Mucosa of descending colon (tissue), 3 donors: Measurements from ENCODE around the gene DPEP1. TPM values are rescaled to one million over a fixed set of nuclear protein-coding genes. Genes with fewer than 3 reads are reported as not detected.

Experiments
- ATAC-seq: fragments of 200-7000 bp; cut with Tn5 transposase; one replicate; pipeline ENCODE4 v1.9.1; 2020; ENCODE audit warnings: mild to moderate bottlenecking, moderate library complexity
- DNase-seq, 3 donors: peaks; one replicate each; pipeline ENCODE4 v3.0.0-alpha.2; 2020
- H3K36me3 ChIP-seq: fragments of 200-600 bp; one replicate; pipeline ENCODE4 v1.8.0; 2021; ENCODE audit warnings: low read depth, mild to moderate bottlenecking
- H3K4me1 ChIP-seq: fragments of 200-600 bp; one replicate; pipeline ENCODE4 v1.8.0; 2021; ENCODE audit warnings: low read depth, mild to moderate bottlenecking
- H3K4me3 ChIP-seq: fragments of 200-600 bp; one replicate; pipeline ENCODE4 v1.8.0; 2021; ENCODE audit warnings: mild to moderate bottlenecking
- H3K9me3 ChIP-seq: fragments of 200-600 bp; one replicate; pipeline ENCODE4 v1.8.0; 2021; ENCODE audit warnings: mild to moderate bottlenecking
- intact Hi-C, 2 donors: fragments of 100-400 bp; cut with DNase I in 1 of 2; cut with micrococcal nuclease in 1 of 2; formaldehyde crosslinking; loops; one replicate each; pipeline versions ENCODE4 v1.11.0 to v1.11.1; 2022; cut with DNase I, micrococcal nuclease
- total RNA-seq, 3 donors: library from RNA; stranded (reverse); fragmentation: NEBNext Ultra II Directional in 2 of 3; extraction: Animal tissue kit (Norgen Biotek cat#: 25700) in 2 of 3; gene quantifications; one replicate each; pipeline versions ENCODE4 v1.2.1 to v1.2.4, GENCODE V29; 2021 to 2023
- TF ChIP-seq, protein P1 (sequence below): fragments of 200-600 bp; IDR thresholded peaks from one replicate; pipeline ENCODE4 v1.8.0; 2022; ENCODE audit warnings: antibody characterized with exemption, mild to moderate bottlenecking
- donor health status: DM: no; HTN: no; CAD: no; lungs with moderate emphysema.
- donor health status: DM: no; HTN: no; CAD: no.
- donor health status: DM: no; HTN: yes; CAD: no.

DPEP1 gene
- total RNA-seq, 3 donors from 2014 or later: 0.28 to 2.0 TPM; not detected in 1

DNA sequence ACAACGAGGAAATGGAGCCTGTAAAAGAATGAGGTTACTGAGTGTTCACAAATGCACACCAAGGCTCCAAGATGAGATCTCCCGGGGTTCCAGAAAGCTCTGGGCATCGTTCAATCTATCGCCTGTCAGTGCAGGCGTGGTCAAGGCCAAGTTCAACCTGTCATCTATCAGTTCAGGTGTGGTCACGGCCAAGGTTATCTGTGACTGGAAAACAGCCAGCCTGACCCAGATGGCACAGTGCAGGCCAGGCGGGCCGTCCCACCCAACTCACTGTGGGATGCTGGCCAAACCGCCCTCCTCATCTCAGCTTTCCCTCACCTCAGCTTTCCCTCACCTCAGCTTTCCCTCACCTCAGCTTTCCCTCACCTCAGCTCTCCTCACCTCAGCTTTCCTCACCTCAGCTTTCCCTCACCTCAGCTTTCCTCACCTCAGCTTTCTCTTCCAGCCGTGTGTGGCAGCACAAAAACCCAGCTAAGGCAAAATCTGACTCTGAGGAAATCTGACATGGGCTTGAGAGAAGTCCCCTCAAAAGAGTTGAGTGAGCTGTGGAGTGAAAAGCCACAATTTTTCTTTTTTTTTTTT is 41.7 kb downstream of the DPEP1 start:
- Histone ChIP-seq H3K9me3 (no peaks in the 10 kb centered on the region), H3K4me3 (no peak overlapping the region), H3K36me3 (no peaks in the 10 kb centered on the region), H3K4me1 (peaks cover 16% of the 10 kb centered on the region)
- intact Hi-C loops: no loop called here
- ATAC-seq (no peak), DNase-seq (peak in 1 of 3 donors; percentile 26)
- TF ChIP-seq, protein P1, sequence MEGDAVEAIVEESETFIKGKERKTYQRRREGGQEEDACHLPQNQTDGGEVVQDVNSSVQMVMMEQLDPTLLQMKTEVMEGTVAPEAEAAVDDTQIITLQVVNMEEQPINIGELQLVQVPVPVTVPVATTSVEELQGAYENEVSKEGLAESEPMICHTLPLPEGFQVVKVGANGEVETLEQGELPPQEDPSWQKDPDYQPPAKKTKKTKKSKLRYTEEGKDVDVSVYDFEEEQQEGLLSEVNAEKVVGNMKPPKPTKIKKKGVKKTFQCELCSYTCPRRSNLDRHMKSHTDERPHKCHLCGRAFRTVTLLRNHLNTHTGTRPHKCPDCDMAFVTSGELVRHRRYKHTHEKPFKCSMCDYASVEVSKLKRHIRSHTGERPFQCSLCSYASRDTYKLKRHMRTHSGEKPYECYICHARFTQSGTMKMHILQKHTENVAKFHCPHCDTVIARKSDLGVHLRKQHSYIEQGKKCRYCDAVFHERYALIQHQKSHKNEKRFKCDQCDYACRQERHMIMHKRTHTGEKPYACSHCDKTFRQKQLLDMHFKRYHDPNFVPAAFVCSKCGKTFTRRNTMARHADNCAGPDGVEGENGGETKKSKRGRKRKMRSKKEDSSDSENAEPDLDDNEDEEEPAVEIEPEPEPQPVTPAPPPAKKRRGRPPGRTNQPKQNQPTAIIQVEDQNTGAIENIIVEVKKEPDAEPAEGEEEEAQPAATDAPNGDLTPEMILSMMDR: no peak

DNA sequence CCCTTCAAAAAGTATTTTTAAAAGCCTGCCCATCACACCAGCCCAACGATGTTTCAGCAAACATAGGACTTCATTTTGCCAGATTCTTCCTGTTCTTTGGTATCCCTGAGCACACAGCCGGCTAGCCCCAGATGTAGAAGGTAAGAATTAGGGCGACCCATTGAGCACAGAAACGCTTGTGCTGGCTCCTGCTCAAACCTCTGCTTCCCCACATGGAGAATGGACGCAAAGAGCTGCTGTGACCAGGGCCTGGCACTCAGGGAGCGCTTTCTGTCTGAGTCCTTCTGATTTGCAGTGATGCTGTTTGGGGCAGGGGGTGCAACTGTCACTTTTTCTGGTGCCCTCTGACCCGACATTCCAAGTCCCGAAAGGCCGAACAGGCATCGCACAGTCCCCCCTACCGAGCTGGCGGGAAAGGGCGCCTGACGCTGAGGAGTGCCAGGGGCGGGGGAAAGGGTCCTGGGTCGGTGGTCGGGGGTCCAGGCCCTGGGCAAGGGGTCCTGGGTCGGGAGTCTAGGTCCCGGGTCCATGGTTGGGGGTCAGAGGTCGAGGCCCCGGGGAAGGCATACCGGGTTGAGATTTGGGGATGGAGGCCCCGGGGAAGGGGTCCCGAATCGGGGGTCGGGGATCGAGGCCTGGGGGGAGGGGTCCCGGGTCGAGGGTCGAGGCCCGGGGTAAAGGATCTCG is 43.1 kb downstream of the DPEP1 start:
- H3K4me3 ChIP-seq: peak overlapping the region; percentile 92
- TF ChIP-seq, protein P1: no peak
- H3K4me1 ChIP-seq: peaks cover 16% of the 10 kb centered on the region
- no peaks in the 10 kb centered on the region for H3K36me3 ChIP-seq
- intact Hi-C loops: no loop called here
- no peaks in the 10 kb centered on the region for H3K9me3 ChIP-seq
- ATAC-seq (no peak), DNase-seq (peak in 1 of 3 donors; percentile 52)

DNA sequence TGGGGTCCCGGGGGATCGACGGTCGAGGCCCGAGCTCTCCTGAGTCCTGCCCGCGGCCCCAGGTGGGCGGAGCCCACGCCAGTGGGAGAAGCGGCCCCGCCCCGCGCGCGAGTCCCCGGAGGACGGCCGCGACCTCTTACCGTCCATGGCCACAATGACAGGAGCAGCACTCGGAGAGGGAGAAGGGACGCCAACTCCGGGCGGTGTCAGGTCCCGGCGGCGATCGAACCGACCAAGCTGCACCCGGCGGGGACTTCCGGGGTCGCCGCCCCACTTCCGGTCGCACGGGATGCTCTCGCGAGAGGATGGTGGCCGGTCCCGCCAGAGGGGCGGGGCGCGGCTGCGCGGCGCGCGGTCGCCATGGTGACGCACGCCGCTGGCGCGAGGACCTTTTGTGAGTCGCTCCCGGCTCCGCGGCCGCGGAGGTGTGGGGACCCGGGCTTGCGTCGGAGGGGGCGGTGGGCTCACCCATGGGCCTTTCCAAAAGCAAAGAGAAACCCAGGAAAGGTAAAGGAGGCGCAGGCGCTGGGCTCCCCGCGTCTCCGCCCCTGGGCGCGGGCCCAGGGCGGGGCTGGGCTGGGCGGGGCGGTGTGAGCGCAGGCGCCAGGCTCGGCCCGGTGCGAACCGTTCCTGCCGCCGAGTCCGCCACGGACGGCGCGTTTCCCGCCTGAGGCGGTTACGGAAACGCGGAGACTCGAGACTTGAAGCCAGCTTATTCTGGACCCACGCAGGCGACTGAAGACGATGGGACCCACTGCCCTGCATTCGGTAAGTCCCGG is 44.2 kb downstream of the DPEP1 start, which contains the start of the genes CHMP1A and SPATA33:
CHMP1A (minus strand) TSS at position 267 of the 779 bp plus-strand sequence; CDS start at position 147, 120 bp downstream.
SPATA33 (plus strand) TSS at position 395 of the 779 bp plus-strand sequence; CDS start at position 471, 76 bp downstream.
- H3K9me3 ChIP-seq: no peaks in the 10 kb centered on the region
- H3K36me3 ChIP-seq: no peaks in the 10 kb centered on the region
- intact Hi-C loops: no loop called here
- peak; percentile 97 for ATAC-seq
- peaks cover 16% of the 10 kb centered on the region for H3K4me1 ChIP-seq
- DNase-seq: peak; percentile 90 to 95 (median 93)
- H3K4me3 ChIP-seq: peak within 1 kb of the TSS; percentile 92
- TF ChIP-seq, protein P1: no peak

DNA sequence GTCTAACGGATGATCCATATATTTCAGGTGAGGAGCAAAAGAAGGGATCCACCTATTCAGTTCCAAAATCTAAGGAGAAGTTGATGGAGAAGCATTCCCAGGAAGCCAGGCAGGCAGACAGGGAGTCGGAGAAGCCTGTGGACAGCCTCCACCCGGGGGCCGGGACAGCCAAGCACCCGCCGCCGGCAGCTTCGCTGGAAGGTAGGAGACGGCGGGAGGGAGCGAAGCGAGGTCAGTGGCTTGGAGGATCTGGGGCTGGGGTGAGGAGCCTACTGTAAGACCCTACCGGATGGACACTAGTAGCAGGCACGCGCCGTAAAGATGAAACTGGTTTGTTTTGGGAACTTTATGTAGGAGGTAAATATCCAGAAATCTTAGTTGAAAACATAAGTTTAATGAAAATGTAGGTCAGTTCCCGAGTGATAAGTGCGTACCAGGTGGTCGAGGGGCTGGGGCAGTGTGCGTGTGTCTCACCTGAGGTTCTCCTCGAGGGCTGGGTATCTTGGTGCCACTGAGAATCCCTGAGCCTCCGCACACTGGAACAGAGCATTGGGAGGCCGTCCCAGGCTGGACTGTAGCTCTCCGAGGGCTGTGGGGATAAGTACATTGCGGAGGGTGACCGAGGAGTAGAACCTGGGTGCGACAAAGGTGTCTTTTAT is 44.9 kb downstream of the DPEP1 start:
- ATAC-seq: peak; percentile 34
- Histone ChIP-seq H3K9me3 (no peaks in the 10 kb centered on the region), H3K4me1 (peaks cover 16% of the 10 kb centered on the region), H3K36me3 (no peaks in the 10 kb centered on the region), H3K4me3 (peak overlapping the region; percentile 92)
- intact Hi-C loops: no loop called here
- peak in 2 of 3 donors; percentile 34 to 56 for DNase-seq
- TF ChIP-seq, protein P1: no peak

DNA sequence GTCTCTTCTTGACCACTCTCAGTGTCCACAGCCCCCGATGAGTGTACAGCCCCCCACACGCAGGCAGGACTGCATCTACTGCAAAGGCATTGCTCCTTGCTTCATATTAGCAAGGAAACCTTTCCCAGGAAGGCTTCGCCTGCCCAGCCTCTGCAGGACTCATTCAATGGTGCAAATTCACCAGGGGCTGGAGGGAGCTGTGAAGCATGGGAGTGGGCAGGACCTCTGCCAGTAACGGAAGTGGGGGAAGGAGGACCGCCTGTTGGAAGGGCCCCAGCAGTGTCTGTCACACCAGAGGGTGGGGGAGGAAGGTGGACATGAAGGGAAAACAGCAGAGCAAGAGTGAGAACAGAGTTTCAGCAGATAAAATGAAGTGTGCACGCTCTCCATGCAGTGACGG is 46.7 kb downstream of the DPEP1 start:
- ATAC-seq (no peak), DNase-seq (no peak)
- TF ChIP-seq, protein P1: no peak
- intact Hi-C loops: no loop called here
- Histone ChIP-seq H3K36me3 (no peaks in the 10 kb centered on the region), H3K4me3 (no peak overlapping the region), H3K9me3 (no peaks in the 10 kb centered on the region), H3K4me1 (peaks cover 16% of the 10 kb centered on the region)
